HG02623 (cell line): ENCODE data around the gene APEH.

ENCODE experiments used
- ATAC-seq: cut with Tn5 transposase; IDR thresholded peaks from one replicate; pipeline ENCODE4 v1.9.1; 2021; ENCODE audit warnings: moderate library complexity; ENCODE audit not compliant: unreplicated experiment

The APEH gene

GRCh38 chr3:49650177-49650576, 24.0 kb upstream of the APEH start:
- ATAC-seq: no peak

GRCh38 chr3:49650637-49651036, 23.5 kb upstream of the APEH start:
- no peak for ATAC-seq

- ATAC-seq: no peak
These were observed 21.8 kb upstream of the APEH start for GRCh38 chr3:49652218-49652902.

- ATAC-seq: no peak
These were observed 21.2 kb upstream of the APEH start for GRCh38 chr3:49652903-49653415.

GRCh38 chr3:49653621-49654020, 20.5 kb upstream of the APEH start:
- no peak for ATAC-seq

GRCh38 chr3:49654176-49654825, 19.9 kb upstream of the APEH start:
- ATAC-seq: no peak

- no peak for ATAC-seq
These were observed 19.1 kb upstream of the APEH start for GRCh38 chr3:49654955-49655556.

GRCh38 chr3:49655731-49656285, 18.3 kb upstream of the APEH start:
- no peak for ATAC-seq

- no peak for ATAC-seq
These were observed 17.5 kb upstream of the APEH start for GRCh38 chr3:49656541-49657112.

- ATAC-seq: no peak
These were observed 16.8 kb upstream of the APEH start for GRCh38 chr3:49657208-49657915.

- no peak for ATAC-seq
These were observed 15.4 kb upstream of the APEH start for GRCh38 chr3:49658711-49659110.

GRCh38 chr3:49659756-49660155, 14.4 kb upstream of the APEH start:
- no peak for ATAC-seq

GRCh38 chr3:49661281-49661680, 12.9 kb upstream of the APEH start:
- ATAC-seq: no peak

GRCh38 chr3:49662021-49662420, 12.1 kb upstream of the APEH start:
- no peak for ATAC-seq

- no peak for ATAC-seq
These were observed 11.3 kb upstream of the APEH start for GRCh38 chr3:49662720-49663413.

GRCh38 chr3:49663831-49664230, 10.3 kb upstream of the APEH start:
- no peak for ATAC-seq

- ATAC-seq: no peak
These were observed 9.9 kb upstream of the APEH start for GRCh38 chr3:49664300-49664699.

GRCh38 chr3:49665822-49666519, 8.2 kb upstream of the APEH start:
- ATAC-seq: no peak

GRCh38 chr3:49666592-49666991, 7.6 kb upstream of the APEH start:
- ATAC-seq: no peak
